Measurements from ENCODE around the gene USP5. TPM values are rescaled to one million over a fixed set of nuclear protein-coding genes. Genes with fewer than 3 reads are reported as not detected.

Gene USP5
- 48.0 TPM for total RNA-seq

- ATAC-seq = peak; percentile 85
- peak; percentile 99 for DNase-seq (ENCODE audit: low spot score)
Observed at GRCh38 chr12:6851921-6852650, at the start of gene USP5. USP5 (plus strand) TSS chr12:6852150; CDS start chr12:6852180, 30 bp downstream.

- DNase-seq (ENCODE audit: low spot score) = no peak
- no peak for ATAC-seq
Observed at GRCh38 chr12:6807170-6807569, 44.8 kb upstream of the USP5 start.

GRCh38 chr12:6809056-6809455, 42.9 kb upstream of the USP5 start:
- DNase-seq (ENCODE audit: low spot score) = no peak
- ATAC-seq = no peak

- no peak for DNase-seq (ENCODE audit: low spot score)
- no peak for ATAC-seq
Observed at GRCh38 chr12:6810758-6811157, 41.2 kb upstream of the USP5 start.

GRCh38 chr12:6813363-6813762, 38.6 kb upstream of the USP5 start:
- DNase-seq (ENCODE audit: low spot score) = no peak
- ATAC-seq = no peak

GRCh38 chr12:6816598-6816997, 35.4 kb upstream of the USP5 start:
- DNase-seq (ENCODE audit: low spot score) = no peak
- no peak for ATAC-seq

- DNase-seq (ENCODE audit: low spot score) (no peak), ATAC-seq (no peak)
Observed at GRCh38 chr12:6817098-6817497, 34.9 kb upstream of the USP5 start.

GRCh38 chr12:6817662-6818157, 34.2 kb upstream of the USP5 start:
- no peak for ATAC-seq
- DNase-seq (ENCODE audit: low spot score) = no peak

GRCh38 chr12:6818222-6818621, 33.7 kb upstream of the USP5 start:
- peak; percentile 66 for DNase-seq (ENCODE audit: low spot score)
- peak; percentile 71 for ATAC-seq

GRCh38 chr12:6818645-6819044, 33.3 kb upstream of the USP5 start:
- no peak for DNase-seq (ENCODE audit: low spot score)
- no peak for ATAC-seq

GRCh38 chr12:6819106-6820030, 32.6 kb upstream of the USP5 start:
- DNase-seq (ENCODE audit: low spot score) = no peak
- no peak for ATAC-seq

GRCh38 chr12:6820166-6820565, 31.8 kb upstream of the USP5 start:
- no peak for DNase-seq (ENCODE audit: low spot score)
- ATAC-seq = peak; percentile 26

- DNase-seq (ENCODE audit: low spot score) (no peak), ATAC-seq (peak; percentile 37)
Observed at GRCh38 chr12:6821591-6822425, 30.1 kb upstream of the USP5 start, which contains the start of gene GPR162. GPR162 (plus strand) TSS chr12:6821821; CDS start chr12:6823899, 2,078 bp downstream.

- DNase-seq (ENCODE audit: low spot score) = no peak
- no peak for ATAC-seq
Observed at GRCh38 chr12:6822426-6823135, 29.4 kb upstream of the USP5 start.

GRCh38 chr12:6823182-6824084, 28.5 kb upstream of the USP5 start:
- no peak for ATAC-seq
- no peak for DNase-seq (ENCODE audit: low spot score)

- DNase-seq (ENCODE audit: low spot score) (no peak), ATAC-seq (no peak)
Observed at GRCh38 chr12:6824085-6824775, 27.7 kb upstream of the USP5 start.

- ATAC-seq (no peak), DNase-seq (ENCODE audit: low spot score) (no peak)
Observed at GRCh38 chr12:6824901-6825381, 27.0 kb upstream of the USP5 start.

GRCh38 chr12:6825398-6826124, 26.4 kb upstream of the USP5 start:
- peak; percentile 88 for ATAC-seq
- DNase-seq (ENCODE audit: low spot score) = peak; percentile 86

All from left lobe of liver (tissue), 2 donors.